ENCODE measurements around the gene ST6GALNAC1. TPM values are rescaled to one million over a fixed set of nuclear protein-coding genes. Genes with fewer than 3 reads are reported as not detected.

Gene ST6GALNAC1
- total and polyA plus RNA-seq, 4 donors, result 13.9 to 24.9 (median 20.9) TPM

- peaks cover 0 to 7% (median 4%) of the 10 kb centered on the region in 3 donors for H3K27me3 ChIP-seq (ENCODE audit: control insufficient read depth in 3 of 3, insufficient read depth in 3 of 3, low read length in 2 of 3)
- TF ChIP-seq CTCF (IDR thresholded peaks at IDR 0.05; ENCODE audit: control extremely low read depth, extremely low read depth), result no peak
- H3K9ac ChIP-seq (ENCODE audit: insufficient read depth in 1 of 2, low read length in 2 of 2), result no peak overlapping the region
- H3K36me3 ChIP-seq (ENCODE audit: control insufficient read depth in 4 of 4, insufficient read depth in 4 of 4, low read length in 4 of 4), result no peaks in the 10 kb centered on the region
- H3K27ac ChIP-seq (ENCODE audit: low read depth in 1 of 2, low read length in 1 of 2), result no peak overlapping the region
- H3K4me1 ChIP-seq (ENCODE audit: control insufficient read depth in 5 of 5, insufficient read depth in 5 of 5, low read length in 5 of 5), result peaks cover 0 to 2% (median 0%) of the 10 kb centered on the region in 5 donors
- no peak for ATAC-seq (ENCODE audit: insufficient read depth, low FRiP score)
- H3K4me3 ChIP-seq, result no peak overlapping the region
- peaks cover 0 to 3% (median 0%) of the 10 kb centered on the region in 4 donors for H3K9me3 ChIP-seq (ENCODE audit: control insufficient read depth in 4 of 4, insufficient read depth in 3 of 4, low read length in 3 of 4)
- DNase-seq, result no peak
- WGBS, 2 donors, result 70 to 81% methylated on average over 8 of the region's 8 CpGs
Measured at GRCh38 chr17:76593384-76593826, 50.2 kb downstream of the ST6GALNAC1 start.

DNA sequence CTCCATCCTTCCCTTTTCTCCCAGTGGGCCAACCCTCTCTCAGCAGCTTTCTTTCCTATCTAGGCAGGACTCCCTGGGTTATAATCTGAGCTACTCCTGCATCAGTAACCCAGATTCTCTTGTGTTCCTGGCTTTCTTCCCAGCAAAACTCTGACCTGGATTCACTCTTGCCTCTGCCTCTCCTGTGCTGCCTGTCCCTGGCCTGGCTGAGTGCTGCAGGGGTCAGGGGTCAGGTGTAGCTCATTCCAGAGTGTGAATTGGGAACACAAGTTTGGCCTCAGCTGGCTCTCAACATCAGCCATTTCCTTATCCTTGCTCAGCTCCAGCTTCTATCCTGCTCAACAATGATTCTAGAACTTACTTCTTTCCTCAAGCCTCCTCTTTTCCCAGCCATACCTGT lies 55.4 kb downstream of the ST6GALNAC1 start:
- Histone ChIP-seq H3K4me3 (no peak overlapping the region), H3K4me1 (ENCODE audit: control insufficient read depth in 5 of 5, insufficient read depth in 5 of 5, low read length in 5 of 5) (peaks cover 0 to 6% (median 4%) of the 10 kb centered on the region in 5 donors), H3K36me3 (ENCODE audit: control insufficient read depth in 4 of 4, insufficient read depth in 4 of 4, low read length in 4 of 4) (no peaks in the 10 kb centered on the region), H3K9me3 (ENCODE audit: control insufficient read depth in 4 of 4, insufficient read depth in 3 of 4, low read length in 3 of 4) (no peaks in the 10 kb centered on the region), H3K27ac (ENCODE audit: low read depth in 1 of 2, low read length in 1 of 2) (no peak overlapping the region), H3K9ac (ENCODE audit: insufficient read depth in 1 of 2, low read length in 2 of 2) (no peak overlapping the region), H3K27me3 (ENCODE audit: control insufficient read depth in 3 of 3, insufficient read depth in 3 of 3, low read length in 2 of 3) (peaks cover 0 to 36% (median 31%) of the 10 kb centered on the region in 3 donors)
- ATAC-seq (ENCODE audit: insufficient read depth, low FRiP score) (no peak), DNase-seq (no peak)
- TF ChIP-seq CTCF (IDR thresholded peaks at IDR 0.05; ENCODE audit: control extremely low read depth, extremely low read depth), result no peak

DNA sequence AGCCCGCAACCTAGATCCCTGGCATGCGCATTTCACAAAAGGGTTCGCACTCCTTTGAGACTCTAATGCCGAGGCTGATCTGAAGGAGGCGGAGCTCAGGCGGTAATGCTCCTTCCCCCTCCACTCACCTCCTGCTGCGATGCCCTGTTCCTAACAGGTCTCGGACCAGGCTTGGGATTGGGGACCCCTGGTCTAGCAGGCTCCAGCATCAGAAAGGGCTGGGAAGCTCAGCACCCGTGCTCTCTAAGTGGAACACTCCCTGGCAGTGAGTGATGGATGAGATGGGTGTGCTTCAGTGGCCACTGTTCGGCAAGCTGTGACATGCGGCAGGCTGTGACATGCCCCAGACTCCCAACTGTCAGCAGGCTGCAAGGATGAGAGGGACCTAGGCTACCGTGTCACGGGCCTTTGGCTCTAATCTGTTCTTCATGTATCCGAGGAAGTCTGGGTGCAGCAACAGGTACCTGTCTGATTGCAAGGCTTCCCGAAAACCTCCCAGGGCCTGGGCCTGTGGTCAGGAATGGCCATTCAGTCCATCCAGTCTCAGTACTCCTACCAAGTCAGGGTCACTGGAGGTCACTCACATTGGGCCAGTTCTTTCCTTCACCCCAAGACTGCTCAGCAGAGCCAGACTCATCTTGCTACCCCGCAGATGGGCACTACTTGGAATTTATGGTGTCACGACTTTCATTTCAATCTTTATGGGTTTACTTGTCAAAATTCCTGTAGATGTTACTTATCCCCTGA lies 56.6 kb downstream of the ST6GALNAC1 start:
- H3K4me3 ChIP-seq, result no peak overlapping the region
- DNase-seq (no peak), ATAC-seq (ENCODE audit: insufficient read depth, low FRiP score) (no peak)
- no peak overlapping the region for H3K9ac ChIP-seq (ENCODE audit: insufficient read depth in 1 of 2, low read length in 2 of 2)
- no peak for TF ChIP-seq CTCF (IDR thresholded peaks at IDR 0.05; ENCODE audit: control extremely low read depth, extremely low read depth)
- 33 to 40% methylated on average over 17 of the region's 17 CpGs for WGBS, 2 donors
- H3K36me3 ChIP-seq (ENCODE audit: control insufficient read depth in 4 of 4, insufficient read depth in 4 of 4, low read length in 4 of 4), result no peaks in the 10 kb centered on the region
- H3K9me3 ChIP-seq (ENCODE audit: control insufficient read depth in 4 of 4, insufficient read depth in 3 of 4, low read length in 3 of 4), result no peaks in the 10 kb centered on the region
- H3K4me1 ChIP-seq (ENCODE audit: control insufficient read depth in 5 of 5, insufficient read depth in 5 of 5, low read length in 5 of 5), result peaks cover 0 to 6% (median 4%) of the 10 kb centered on the region in 5 donors
- H3K27ac ChIP-seq (ENCODE audit: low read depth in 1 of 2, low read length in 1 of 2), result no peak overlapping the region
- peaks cover 0 to 39% (median 30%) of the 10 kb centered on the region in 3 donors for H3K27me3 ChIP-seq (ENCODE audit: control insufficient read depth in 3 of 3, insufficient read depth in 3 of 3, low read length in 2 of 3)
